GM21367 (cell line): ENCODE results near the gene GOLGA6D.
"Not testable (repeated sequence)": the region's sequence is repeated elsewhere in the genome, so short reads cannot be mapped to it uniquely, and the experiment has no call there.

Experiments used
- ATAC-seq: cut with Tn5 transposase; IDR thresholded peaks from one replicate; pipeline ENCODE4 v1.9.1; 2021; ENCODE audit not compliant: unreplicated experiment

Gene GOLGA6D

GRCh38 chr15:75328493-75329314, 46.1 kb downstream of the GOLGA6D start:
- no peak for ATAC-seq

GRCh38 chr15:75329571-75329970, 46.9 kb downstream of the GOLGA6D start:
- ATAC-seq: no peak

- ATAC-seq: not testable (repeated sequence)
Measured at GRCh38 chr15:75332093-75332492, 49.5 kb downstream of the GOLGA6D start.

- ATAC-seq: not testable (repeated sequence)
Measured at GRCh38 chr15:75333654-75334419, 51.2 kb downstream of the GOLGA6D start.

GRCh38 chr15:75335313-75335704, 52.7 kb downstream of the GOLGA6D start:
- no peak for ATAC-seq

GRCh38 chr15:75335705-75336355, 53.2 kb downstream of the GOLGA6D start, which contains the start of gene COMMD4:
Gene COMMD4, plus strand, starts transcription at chr15:75336063. Its CDS starts 27 bp downstream, at chr15:75336090.
- ATAC-seq: peak; percentile 47

- no peak for ATAC-seq
Measured at GRCh38 chr15:75338661-75339240, 56.1 kb downstream of the GOLGA6D start.

- no peak for ATAC-seq
Measured at GRCh38 chr15:75339531-75340240, 57.1 kb downstream of the GOLGA6D start.

- no peak for ATAC-seq
Measured at GRCh38 chr15:75342221-75342620, 59.6 kb downstream of the GOLGA6D start.

GRCh38 chr15:75343953-75344352, 61.3 kb downstream of the GOLGA6D start:
- ATAC-seq: not testable (repeated sequence)
